CD14-positive monocyte (primary cell): ENCODE measurements around the gene CASP3. TPM values are rescaled to one million over a fixed set of nuclear protein-coding genes. Genes with fewer than 3 reads are reported as not detected.

Source experiments
- DNase-seq, 3 donors: peaks; one replicate each; pipeline ENCODE4 v3.0.0-alpha.2; 2011 to 2022
- H2AFZ ChIP-seq: 2 replicates; pipeline ENCODE4 v1.6.0; 2012; ENCODE audit warnings: mild to moderate bottlenecking, low read depth, low read length, inconsistent platforms; ENCODE audit not compliant: insufficient read depth, poor library complexity, severe bottlenecking
- H3K27ac ChIP-seq, 2 donors: 1 replicate in 1 of 2; 2 replicates in 1 of 2; pipeline ENCODE4 v1.5.1; 2012 to 2013; ENCODE audit warnings: low read length in 2 of 2, control low read depth in 1 of 2, inconsistent platforms in 1 of 2, low read depth in 1 of 2, mild to moderate bottlenecking in 1 of 2
- H3K27me3 ChIP-seq, 2 donors: one replicate each; pipeline versions ENCODE4 v1.6.0 to v1.6.1; 2011 to 2013; ENCODE audit warnings: low read length in 2 of 2; ENCODE audit not compliant: control insufficient read depth in 2 of 2, insufficient read depth in 2 of 2
- H3K36me3 ChIP-seq, 2 donors: replicated peaks in 1 of 2; 1 replicate in 1 of 2; 2 replicates in 1 of 2; pipeline versions ENCODE4 v1.5.1 to v1.6.1; 2012 to 2013; ENCODE audit warnings: low read length in 2 of 2, control low read depth in 1 of 2, inconsistent platforms in 1 of 2, mild to moderate bottlenecking in 1 of 2; ENCODE audit not compliant: insufficient read depth in 2 of 2, control insufficient read depth in 1 of 2
- H3K4me1 ChIP-seq, 2 donors: 1 replicate in 1 of 2; 2 replicates in 1 of 2; pipeline versions ENCODE4 v1.5.1 to v1.6.1; 2012 to 2013; ENCODE audit warnings: low read length in 2 of 2, control low read depth in 1 of 2, inconsistent platforms in 1 of 2, mild to moderate bottlenecking in 1 of 2, moderate library complexity in 1 of 2; ENCODE audit not compliant: insufficient read depth in 2 of 2, control insufficient read depth in 1 of 2
- H3K4me2 ChIP-seq: replicated peaks from 2 replicates; pipeline ENCODE3; 2012; ENCODE audit warnings: low read length, moderate library complexity, mild to moderate bottlenecking; ENCODE audit not compliant: poor library complexity, severe bottlenecking; ENCODE audit errors: extremely low read depth
- H3K4me3 ChIP-seq, 3 experiments: fragments of 200-600 bp in 1 of 3; sonication (generic) in 1 of 3; replicated peaks in 1 of 3; 1 replicate in 2 of 3; 2 replicates in 1 of 3; pipeline ENCODE4 v1.5.1; 2011 to 2013; ENCODE audit warnings: low read length in 3 of 3, mild to moderate bottlenecking in 3 of 3, control low read depth in 2 of 3, low read depth in 2 of 3, inconsistent platforms in 1 of 3, moderate library complexity in 1 of 3
- H3K79me2 ChIP-seq: 2 replicates; pipeline ENCODE4 v1.6.0; 2012; ENCODE audit warnings: mild to moderate bottlenecking, control low read depth, inconsistent platforms, low read length, moderate library complexity; ENCODE audit not compliant: insufficient read depth
- H3K9ac ChIP-seq: 2 replicates; pipeline ENCODE4 v1.6.0; 2017; ENCODE audit warnings: low read length, mild to moderate bottlenecking; ENCODE audit not compliant: insufficient read depth, poor library complexity, severe bottlenecking
- H3K9me3 ChIP-seq, 2 donors: replicated peaks in 1 of 2; 1 replicate in 1 of 2; 2 replicates in 1 of 2; pipeline versions ENCODE4 v1.5.1 to v1.6.1; 2012 to 2013; ENCODE audit warnings: low read length in 2 of 2, control low read depth in 1 of 2; ENCODE audit not compliant: control insufficient read depth in 1 of 2, insufficient read depth in 1 of 2
- H4K20me1 ChIP-seq: 2 replicates; pipeline ENCODE4 v1.6.0; 2012; ENCODE audit warnings: mild to moderate bottlenecking, low read length, control low read depth, moderate library complexity; ENCODE audit not compliant: insufficient read depth
- H3K27ac Mint-ChIP-seq, 7 donors: one replicate each; pipeline ENCODE4 v1.8.0; 2020; ENCODE audit warnings: mild to moderate bottlenecking in 7 of 7, mixed read lengths in 7 of 7, moderate library complexity in 6 of 7, inconsistent platforms in 2 of 7
- H3K27me3 Mint-ChIP-seq, 3 donors: one replicate each; pipeline ENCODE4 v1.8.0; 2021 to 2022; ENCODE audit warnings: low read depth in 3 of 3, mild to moderate bottlenecking in 3 of 3, mixed read lengths in 3 of 3, moderate library complexity in 3 of 3, inconsistent platforms in 1 of 3
- H3K36me3 Mint-ChIP-seq, 2 donors: one replicate each; pipeline ENCODE4 v1.8.0; 2020; ENCODE audit warnings: mixed read lengths in 2 of 2, inconsistent platforms in 1 of 2, mild to moderate bottlenecking in 1 of 2
- H3K4me1 Mint-ChIP-seq: one replicate; pipeline ENCODE4 v1.8.0; 2020; ENCODE audit warnings: mild to moderate bottlenecking, mixed read lengths
- H3K4me3 Mint-ChIP-seq, 2 donors: one replicate each; pipeline ENCODE4 v1.8.0; 2020; ENCODE audit warnings: mild to moderate bottlenecking in 2 of 2, mixed read lengths in 2 of 2, moderate library complexity in 1 of 2
- H3K9me3 Mint-ChIP-seq, 7 donors: one replicate each; pipeline ENCODE4 v1.8.0; 2020 to 2022; ENCODE audit warnings: mixed read lengths in 7 of 7, mild to moderate bottlenecking in 6 of 7, moderate library complexity in 6 of 7, inconsistent platforms in 2 of 7
- CTCF ChIP-seq: fragments of 200-600 bp; IDR thresholded peaks from one replicate; pipeline ENCODE4 v1.8.0; 2022; ENCODE audit warnings: antibody characterized with exemption, mild to moderate bottlenecking
- WGBS: methylation state at CpG from one replicate; pipeline ENCODE4 v1.1.5; 2013; ENCODE audit warnings: missing lambda C conversion rate; ENCODE audit not compliant: insufficient coverage; 5-methylcytosine and 5-hydroxymethylcytosine counted together
- intact Hi-C, 2 donors: fragments of 100-400 bp; cut with micrococcal nuclease; formaldehyde crosslinking; loops; one replicate each; pipeline versions ENCODE4 v1.15.0 to v1.15.1; 2023
- polyA plus RNA-seq, 3 donors: library from polyadenylated mRNA; depleted of rRNA in 1 of 3; unstranded in 2 of 3; stranded (reverse) in 1 of 3; fragments of 300-500 nt in 2 of 3; fragments of >200 nt in 1 of 3; fragmentation: Illumina TruSeq in 2 of 3; gene quantifications; 1 replicate in 2 of 3; 2 replicates in 1 of 3; pipeline ENCODE4 v1.2.3, GENCODE V29; 2012 to 2021

Gene CASP3
- polyA plus RNA-seq, 3 donors, result 6.7 to 11.3 (median 11.1) TPM

- Histone ChIP-seq H3K27ac (no peak overlapping the region), H2AFZ (no peak overlapping the region), H3K36me3 (peaks cover 64 to 98% of the 10 kb centered on the region in 2 donors), H4K20me1 (peaks cover 45% of the 10 kb centered on the region), H3K4me1 (no peaks in the 10 kb centered on the region), H3K9ac (no peak overlapping the region), H3K79me2 (peaks cover 48% of the 10 kb centered on the region), H3K4me2 (no peak overlapping the region), H3K27me3 (no peaks in the 10 kb centered on the region), H3K4me3 (no peak overlapping the region), H3K9me3 (no peaks in the 10 kb centered on the region)
- no peak overlapping the region for H3K4me3 Mint-ChIP-seq
- peaks cover 8% of the 10 kb centered on the region for H3K4me1 Mint-ChIP-seq
- peaks cover 0 to 2% (median 0%) of the 10 kb centered on the region in 3 donors for H3K27me3 Mint-ChIP-seq
- H3K36me3 Mint-ChIP-seq, result peaks cover 68 to 92% of the 10 kb centered on the region in 2 donors
- intact Hi-C loops, result no loop called here
- H3K9me3 Mint-ChIP-seq, result no peaks in the 10 kb centered on the region
- no peak overlapping the region for H3K27ac Mint-ChIP-seq
- no peak for TF ChIP-seq CTCF
- no CpG with 5 or more reads among the region's 3 CpGs for WGBS
- DNase-seq, result no peak
Observed at GRCh38 chr4:184635381-184635780, 13.9 kb downstream of the CASP3 start.

GRCh38 chr4:184632842-184633241, 16.4 kb downstream of the CASP3 start:
- Histone ChIP-seq H3K27ac (no peak overlapping the region), H3K9me3 (no peaks in the 10 kb centered on the region), H4K20me1 (peaks cover 22% of the 10 kb centered on the region), H3K4me1 (no peaks in the 10 kb centered on the region), H2AFZ (no peak overlapping the region), H3K4me2 (no peak overlapping the region), H3K36me3 (peaks cover 82 to 98% of the 10 kb centered on the region in 2 donors), H3K79me2 (peaks cover 23% of the 10 kb centered on the region), H3K27me3 (no peaks in the 10 kb centered on the region), H3K4me3 (no peak overlapping the region), H3K9ac (no peak overlapping the region)
- Mint-ChIP-seq H3K36me3 (peaks cover 74 to 90% of the 10 kb centered on the region in 2 donors), H3K4me1 (no peaks in the 10 kb centered on the region), H3K27me3 (peaks cover 0 to 2% (median 0%) of the 10 kb centered on the region in 3 donors), H3K27ac (peak overlapping the region in 3 of 7 donors; percentile 1 to 42 (median 16)), H3K9me3 (no peaks in the 10 kb centered on the region), H3K4me3 (no peak overlapping the region)
- DNase-seq, result no peak
- TF ChIP-seq CTCF, result no peak
- WGBS, result no CpG with 5 or more reads among the region's 1 CpG
- intact Hi-C loops, result no loop called here
